GM19043 (cell line): Measurements from ENCODE around the gene TSPAN16.

Experiments used
- ATAC-seq: cut with Tn5 transposase; IDR thresholded peaks from one replicate; pipeline ENCODE4 v1.9.1; 2021; ENCODE audit warnings: low read depth; ENCODE audit not compliant: unreplicated experiment

The TSPAN16 gene

DNA sequence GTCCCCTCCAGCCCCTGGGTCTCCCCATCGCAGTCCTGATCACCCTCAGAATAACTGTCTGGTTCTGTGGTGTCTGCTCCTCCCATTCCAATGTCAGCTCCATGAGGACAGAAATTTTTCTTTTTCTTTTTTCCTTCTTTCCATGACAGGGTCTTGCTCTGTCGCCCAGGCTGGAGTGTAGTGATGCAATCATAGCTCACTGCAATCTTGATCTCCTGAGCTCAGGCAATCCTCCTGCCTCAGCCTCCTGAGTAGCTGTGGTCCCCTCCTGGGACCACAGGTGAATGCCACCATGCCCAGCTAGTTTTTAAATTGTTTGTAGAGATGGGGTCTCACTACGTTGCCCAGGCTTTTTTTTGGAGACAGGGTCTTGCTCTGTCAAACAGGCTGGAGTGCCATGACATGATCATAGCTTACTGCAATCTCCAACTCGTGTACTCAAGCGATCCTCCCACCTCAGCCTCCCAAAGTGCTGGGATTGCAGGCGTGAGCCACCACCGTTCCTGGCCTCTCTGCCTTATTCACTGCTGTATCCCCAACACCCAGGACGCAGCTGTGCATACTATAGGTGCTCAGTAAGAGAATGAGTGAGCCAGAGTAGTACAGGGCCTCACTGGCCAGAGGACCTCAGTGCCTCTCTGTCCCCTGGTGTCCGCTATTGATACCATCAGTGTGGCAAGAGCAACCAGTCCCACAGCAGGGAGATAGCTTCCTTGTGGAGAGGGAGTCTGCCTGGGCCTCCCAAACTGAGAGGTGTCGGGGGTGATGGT, 28.5 kb upstream of the TSPAN16 start:
- ATAC-seq: no peak

DNA sequence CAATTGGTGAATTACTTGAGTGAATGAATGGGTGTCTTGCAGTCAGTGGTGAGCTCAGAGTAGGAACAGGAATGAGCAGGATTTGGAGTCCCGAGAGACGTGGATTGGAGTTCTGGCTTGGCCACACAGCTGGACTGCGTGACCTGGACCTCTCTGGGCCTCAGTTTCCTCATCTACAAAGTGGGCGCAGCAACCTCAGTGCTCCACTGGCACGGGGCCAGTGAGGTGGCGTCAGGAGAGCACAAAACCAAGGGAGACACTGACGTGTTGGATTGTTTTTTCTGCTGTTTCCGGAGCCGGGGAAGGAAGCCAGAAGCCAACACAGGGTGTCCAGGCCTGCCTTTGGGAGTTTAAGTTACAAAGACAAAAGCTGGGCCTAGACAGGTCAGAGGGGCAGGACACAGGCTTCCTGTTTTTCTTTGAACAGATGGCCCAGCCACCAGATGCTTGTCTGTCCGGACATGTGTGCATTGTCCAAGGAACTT, 27.1 kb upstream of the TSPAN16 start:
- ATAC-seq: no peak

DNA sequence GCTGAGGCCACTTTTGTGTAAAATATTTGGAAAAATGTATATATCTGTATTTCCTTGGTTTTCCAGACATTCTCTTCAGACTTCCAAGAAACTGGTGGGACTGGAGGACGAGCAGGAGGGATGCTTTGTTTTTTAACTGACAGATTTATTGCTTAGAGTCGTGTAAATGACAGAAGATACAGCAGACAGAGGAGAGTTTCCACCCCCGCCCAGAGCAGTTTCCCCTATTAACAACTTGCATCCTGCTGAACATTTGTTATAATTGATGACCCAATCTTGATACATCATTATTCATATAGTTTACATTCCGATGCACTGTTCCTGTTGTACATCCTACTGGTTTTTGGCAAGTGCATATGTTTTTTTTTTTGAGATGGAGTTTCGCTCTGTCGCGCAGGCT, 26.6 kb upstream of the TSPAN16 start:
- ATAC-seq: no peak

DNA sequence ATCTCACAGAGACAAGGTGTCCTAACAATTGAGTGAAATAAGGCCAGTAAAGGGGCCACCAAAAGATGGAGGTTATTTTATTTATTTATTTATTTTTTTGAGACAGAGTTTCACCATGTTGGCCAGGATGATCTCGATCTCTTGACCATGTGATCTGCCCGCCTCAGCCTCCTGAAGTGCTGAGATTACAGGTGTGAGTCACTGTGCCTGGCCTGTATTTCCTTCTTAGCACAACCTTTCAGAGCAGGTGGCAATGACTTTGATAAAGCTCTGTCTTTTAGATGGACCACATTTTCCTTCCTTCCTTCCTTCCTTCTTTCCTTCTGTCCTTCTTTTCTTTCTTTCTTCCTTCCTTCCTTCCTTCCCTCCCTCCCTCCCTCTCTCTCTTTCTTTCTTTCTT, 22.7 kb upstream of the TSPAN16 start:
- no peak for ATAC-seq

DNA sequence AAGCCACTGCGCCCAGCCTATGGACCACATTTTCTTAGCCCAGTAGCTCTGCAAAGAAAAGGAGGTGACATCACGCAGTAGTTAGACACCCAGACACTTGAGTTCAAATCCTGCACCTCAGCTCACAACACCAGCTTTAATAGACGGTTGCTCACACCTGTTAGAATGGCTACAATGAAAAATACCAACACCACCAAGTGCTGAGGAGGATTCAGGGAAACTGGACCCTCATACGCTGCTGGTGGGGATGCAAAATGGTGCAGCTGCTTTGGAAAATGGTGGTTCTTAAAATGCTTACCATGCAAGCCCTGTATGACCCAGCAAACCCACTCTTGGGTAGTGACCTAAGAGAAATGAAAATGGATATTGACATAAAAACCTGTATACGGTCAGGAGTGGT, 22.0 kb upstream of the TSPAN16 start:
- ATAC-seq: no peak

DNA sequence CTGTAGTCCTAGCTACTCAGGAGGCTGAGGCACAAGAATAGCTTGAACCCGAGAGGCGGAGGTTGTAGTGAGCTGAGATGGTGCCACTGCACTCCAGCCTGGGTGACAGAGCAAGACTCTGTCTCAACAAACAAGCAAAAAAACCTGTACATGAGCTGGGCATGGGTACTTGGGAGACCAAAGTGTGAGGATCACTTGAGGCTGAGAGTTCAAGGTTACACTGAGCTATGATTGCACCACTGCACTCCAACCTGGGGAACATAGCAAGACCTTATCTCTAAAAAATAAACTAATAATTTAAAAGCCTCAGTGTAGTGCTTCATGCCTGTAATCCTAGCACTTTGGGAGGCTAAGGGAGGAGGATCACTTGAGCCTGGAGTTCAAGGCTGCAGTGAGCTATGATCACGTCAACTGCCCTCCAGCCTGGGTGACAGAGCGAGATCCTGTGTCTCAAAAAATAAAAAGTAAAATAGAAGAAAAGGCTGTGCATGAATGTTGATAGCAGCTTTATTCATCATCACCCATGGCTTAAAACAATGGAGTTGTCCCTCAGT, 21.4 kb upstream of the TSPAN16 start:
- ATAC-seq: no peak

DNA sequence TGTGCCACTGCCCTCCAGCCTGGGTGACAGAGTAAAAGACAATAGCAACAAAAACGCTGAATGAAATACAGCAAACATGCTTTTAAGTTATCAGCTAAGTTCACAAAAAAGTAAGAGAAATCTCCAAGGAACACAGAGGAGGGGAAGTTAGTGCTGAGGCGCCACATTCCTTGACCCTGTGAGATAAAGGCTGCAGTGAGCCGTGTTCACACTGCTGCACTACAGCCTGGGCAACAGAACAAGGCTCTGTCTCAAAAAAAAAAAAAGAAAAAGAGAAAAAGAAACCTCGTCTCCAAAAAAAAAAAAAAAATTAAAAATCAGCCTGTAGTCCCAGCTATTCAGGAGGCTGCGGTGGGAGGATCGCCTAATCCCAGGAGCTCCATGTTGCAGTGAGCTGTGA, 17.3 kb upstream of the TSPAN16 start:
- no peak for ATAC-seq

DNA sequence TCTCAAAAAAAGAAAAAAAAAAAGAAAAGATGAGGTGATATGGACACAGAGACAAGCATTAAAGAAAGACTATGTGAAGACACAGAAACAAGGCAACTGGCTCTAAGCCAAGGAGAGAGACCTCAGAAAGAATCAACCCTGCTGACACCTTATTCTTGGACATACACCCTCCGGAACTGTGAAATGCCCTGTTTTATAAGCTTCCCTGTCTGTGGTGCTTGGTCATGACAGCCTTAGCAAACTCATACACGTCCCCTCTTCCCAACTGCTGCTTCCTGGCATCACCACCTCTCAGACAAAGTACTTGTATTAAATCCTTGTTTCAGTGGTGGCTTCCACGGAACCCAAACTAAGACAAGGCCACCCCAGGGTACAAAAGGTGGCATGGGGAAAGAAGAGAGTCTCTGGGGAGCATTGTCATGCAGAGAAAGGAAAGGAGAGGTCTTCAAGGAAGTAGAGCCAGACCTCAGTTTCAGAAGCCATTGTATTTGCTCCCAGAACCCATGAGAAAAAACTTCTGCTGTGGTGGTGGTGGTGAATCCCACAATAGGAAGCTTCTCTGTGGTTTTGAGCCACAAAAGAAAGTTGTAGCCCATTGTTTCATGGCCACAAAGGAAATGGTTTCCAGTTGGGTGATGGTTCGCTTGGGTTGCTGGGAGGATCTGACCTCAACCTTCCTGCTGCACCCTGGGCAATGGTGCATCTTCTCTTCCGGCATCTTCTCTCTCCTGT, 16.3 kb upstream of the TSPAN16 start:
- ATAC-seq: no peak

DNA sequence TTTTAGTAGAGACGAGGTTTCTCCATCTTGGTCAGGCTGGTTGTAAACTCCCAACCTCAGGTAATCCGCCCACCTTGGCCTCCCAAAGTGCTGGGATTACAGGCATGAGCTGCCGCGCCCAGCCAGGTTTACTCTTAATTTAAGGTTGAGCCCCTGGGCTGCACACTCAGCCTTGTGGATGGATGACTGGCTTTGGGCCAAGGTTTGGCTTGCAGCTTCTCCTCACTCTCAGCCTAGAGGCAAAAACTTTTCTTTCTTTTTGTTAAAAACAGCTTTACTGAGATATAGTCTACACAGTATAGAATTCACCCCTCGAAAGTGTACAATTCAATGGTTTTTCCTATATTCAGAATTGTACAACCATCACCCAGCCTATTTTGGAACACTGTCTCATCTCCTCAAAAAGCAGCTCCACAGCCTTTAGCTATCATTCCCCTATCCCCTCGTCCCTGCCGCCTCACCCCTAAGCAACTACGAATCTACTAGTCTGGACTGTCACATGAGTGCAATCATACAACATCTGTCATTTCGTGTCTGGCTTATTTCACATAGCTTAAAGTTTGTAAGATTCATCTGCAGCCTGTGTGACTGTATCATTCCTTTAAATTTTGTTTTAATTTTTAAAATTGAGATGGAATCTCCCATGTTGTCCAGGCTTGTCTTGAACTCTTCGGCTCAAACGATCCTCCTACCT, 14.5 kb upstream of the TSPAN16 start:
- no peak for ATAC-seq

DNA sequence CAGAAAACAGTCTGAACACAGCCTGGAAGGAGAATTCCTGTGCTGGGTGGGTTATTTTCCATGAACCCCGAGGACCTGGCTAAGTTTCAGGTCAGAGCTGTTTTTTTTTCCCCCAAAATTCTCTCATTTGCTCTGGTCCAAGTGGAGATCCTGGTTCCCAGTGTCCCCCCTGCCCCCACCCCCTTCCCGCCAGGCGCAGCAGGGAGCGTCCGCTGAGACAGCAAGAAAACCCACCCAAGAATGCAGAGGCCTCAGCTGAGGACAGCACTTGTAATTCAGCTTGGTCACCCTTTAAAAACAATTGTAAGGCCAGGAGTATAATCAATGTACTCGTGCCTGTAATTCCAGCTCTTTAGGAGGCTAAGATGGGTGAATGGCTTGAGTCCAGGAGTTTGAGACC, 11.4 kb upstream of the TSPAN16 start:
- no peak for ATAC-seq

DNA sequence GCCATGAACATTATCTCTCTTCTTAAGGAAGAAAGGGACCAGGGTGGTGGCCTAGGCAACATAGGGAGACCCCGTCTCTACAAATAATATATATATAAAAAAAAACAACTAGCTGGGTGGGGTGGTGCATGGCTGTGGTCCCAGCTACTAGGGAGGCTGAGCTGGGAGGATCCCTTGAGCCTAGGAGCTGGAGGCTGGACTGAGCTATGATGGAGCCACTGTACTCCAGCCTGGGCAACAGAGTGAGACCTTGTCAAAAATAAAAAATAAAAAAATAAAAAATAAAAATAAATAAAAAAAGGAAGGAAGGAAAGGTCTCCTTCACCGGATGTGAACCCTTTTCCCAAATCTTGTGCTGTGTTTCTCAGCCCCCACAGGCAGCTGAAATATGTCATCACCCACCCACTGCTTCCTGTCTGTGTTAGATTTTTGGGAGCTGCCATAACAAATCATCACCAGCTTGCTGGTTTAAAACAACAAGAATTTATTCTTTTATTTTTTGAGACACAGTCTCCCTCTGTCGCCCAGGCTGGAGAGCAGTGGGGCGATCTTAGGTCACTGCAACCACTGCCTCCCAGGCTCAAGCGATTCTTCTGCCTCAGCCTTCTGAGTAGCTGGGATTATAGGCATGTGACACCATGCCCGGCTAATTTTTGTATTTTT, 9.5 kb upstream of the TSPAN16 start:
- no peak for ATAC-seq

DNA sequence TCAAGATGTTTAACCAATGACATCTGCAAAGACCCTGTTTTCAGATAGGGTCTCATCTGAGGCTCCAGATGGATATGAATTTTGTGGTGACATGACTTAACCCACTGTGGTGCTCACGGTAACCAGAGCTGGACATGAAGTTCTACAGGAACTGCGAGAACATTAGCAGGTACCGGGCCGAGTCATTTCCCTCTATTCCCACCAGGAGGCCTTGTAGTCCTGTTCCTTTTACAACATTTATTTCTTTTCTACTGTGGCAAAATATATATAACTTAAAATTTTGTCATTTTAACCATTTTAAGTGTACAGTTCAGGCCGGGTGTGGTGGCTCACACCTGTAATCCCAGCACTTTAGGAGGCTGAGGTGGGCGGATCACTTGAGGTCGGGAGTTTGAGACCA, 7.6 kb upstream of the TSPAN16 start:
- ATAC-seq: no peak

DNA sequence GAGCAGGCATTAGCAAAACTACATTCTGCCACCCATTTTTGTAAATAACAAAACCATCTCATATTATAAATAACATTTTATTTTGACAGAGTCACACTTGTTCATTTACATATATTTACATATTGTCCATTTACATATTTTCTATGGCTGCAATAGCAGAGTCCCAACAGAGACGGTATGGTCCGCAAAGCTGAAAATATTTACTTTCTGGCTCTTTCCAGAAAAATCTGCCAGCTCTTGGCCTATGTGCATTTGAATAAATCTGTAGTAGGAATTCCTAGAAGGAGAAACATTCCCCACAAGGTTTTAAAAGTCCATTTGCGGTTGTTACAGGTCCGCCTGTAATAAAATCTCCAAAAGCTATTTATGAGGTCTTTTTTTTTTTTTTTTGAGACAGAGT, 5.7 kb upstream of the TSPAN16 start:
- no peak for ATAC-seq

DNA sequence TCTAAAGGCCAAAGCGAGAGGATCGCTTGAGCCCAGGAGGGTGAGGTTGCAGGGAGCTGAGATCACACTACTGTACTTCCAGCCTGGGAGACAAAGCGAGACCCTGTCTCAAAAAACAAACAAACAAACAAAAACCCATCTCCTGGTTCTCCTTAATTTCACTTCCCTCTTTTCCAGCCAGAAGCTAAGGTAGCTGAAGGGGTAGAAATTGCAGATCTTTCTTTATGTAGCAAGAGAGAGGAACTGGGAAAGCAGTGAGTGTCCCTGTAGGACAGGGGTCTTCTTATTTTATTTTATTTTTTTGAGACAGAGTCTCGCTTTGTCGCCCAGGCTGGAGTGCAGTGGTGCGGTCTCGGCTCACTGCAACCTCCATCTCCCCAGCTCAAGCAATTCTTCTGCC, 4.5 kb upstream of the TSPAN16 start:
- ATAC-seq: no peak

DNA sequence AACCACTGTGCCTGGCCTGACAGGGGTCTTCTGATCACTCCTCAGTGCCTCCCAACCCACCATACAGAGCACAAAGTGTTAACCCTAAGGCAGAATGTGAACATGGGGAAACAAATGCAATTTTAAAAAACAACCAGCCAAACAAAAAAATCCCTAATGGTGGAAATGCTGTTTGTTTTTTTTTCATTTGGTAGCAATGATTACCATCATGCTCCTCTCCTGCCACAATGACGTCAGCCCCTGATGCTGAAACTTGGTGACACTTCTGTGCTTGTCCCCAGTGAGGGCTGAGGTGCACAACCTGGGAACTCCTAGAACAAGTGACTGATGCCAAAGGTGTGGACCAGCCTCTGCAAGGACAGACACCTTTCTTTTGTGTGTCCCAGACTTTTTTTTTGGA, 4.0 kb upstream of the TSPAN16 start:
- ATAC-seq: no peak

DNA sequence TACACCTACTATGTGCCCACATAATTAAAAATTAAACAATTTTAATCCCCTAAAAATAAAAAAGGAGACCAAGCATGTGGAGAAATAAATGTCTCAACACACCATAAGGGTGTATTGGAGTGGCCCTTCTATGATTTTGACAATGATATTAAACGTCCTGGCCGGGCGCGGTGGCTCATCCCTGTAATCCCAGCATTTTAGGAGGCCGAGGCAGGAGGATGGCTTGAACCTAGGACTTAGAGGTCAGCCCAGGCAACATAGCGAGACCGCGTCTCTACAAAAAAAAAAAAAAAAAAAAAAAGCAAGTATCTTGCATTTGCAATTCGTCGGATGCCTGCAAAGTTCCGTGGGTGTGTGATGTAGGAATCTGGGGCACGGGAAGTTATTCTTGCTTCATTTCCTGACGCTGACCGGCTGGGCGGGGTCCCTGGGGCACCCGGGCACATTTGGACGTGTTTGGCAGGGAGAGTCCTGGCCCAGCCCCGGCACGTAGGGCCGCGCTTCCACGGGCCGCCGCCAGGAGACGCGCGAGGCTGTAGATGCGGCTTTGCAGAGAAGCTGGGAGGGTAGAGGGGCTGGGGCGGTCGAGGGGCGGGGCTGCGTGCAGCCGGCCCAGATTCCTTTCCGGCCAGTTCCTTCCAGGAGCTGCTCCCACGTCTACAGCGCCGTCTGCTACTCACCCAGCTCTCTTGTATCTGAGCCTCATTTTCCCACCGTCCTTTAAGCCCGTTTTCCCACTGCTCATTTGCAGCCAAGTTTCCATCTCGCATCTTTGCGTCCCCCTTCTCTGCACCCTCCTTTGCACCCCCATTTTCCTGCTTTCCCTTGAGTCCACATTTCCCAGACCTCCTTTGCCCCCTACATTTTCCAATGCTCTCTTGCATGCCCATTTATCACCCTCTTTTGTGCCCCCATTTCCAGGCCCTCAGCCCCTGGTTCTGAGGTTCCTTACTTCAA, 2.2 kb upstream of the TSPAN16 start:
- ATAC-seq: no peak

DNA sequence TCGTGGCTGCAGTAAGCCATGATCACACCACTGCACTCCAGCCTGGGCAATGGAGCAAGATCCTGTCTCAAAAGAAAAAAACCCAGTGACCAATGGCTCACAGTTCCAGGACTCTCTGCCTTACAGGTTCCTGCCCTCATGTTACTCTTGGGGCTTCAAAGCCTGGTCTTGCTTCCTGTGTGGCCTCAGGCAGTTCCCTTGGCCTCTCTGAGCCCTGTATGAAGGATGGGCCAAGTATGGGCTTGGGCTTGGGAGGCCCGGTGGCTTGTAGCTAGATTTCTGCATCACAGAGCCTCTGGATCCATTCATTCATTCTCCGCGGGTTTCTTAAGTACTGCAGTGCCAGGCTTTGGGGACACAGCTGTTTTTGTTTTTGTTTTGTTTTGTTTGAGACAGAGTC, 780 bp upstream of the TSPAN16 start:
- no peak for ATAC-seq

DNA sequence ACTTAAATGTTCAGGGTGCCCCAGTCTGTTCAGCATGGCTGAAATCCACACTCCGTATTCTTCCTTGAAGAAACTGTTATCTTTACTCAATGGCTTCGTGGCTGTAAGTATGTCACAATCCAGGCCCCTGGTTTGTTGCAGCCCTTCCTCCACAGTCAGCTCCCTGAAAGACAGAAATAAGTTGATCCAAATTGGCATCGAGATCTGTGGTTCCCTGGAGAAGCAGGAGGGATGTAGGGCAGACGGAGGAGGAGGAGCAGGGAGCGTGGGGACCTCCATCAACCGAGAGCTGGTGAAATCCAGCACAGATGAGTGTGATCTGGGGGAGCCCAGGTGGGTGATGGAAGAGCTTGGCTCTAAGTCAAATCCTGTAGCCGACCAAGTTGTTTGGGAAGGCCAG, 304 bp downstream of the TSPAN16 start:
- ATAC-seq: no peak

DNA sequence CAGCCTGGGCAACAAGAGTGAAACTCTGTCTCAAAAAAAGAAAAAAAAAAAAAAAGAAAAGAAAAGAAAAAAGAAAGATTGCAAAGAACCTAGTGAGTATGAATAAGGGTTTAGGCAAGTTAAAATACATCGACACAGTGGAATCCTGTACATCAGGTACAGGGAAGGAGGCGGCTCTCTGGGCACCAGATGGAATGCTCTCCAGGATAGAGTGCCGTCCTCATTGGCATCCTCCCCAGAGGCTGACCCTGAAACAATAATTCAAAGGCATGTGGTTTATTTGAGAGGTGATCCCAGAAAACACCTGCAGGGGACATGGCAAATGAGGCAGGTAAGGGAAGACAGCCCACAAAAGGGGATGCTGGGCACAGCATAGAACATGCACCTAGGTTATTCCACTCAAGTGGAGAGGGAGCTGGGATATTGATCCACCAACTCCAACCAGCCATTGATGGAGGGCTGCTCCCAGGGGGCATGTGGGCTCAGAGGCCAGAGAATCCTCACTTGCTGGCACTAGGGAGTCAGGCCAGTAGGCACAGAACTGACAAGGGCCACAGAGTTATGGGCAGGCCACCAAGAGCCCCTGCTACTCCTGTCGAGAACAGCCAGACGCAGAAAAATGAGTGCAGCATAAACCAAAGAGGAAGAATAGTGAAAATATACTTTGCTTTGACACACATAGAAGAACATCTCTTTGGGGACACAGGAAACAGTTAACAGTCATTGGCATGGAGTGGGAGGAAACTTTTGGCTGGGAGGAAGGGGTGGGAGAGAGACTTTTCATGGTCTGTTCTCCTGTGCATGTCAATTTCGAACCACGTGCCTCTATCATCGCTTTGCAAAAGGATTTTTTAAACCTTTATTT, 4.2 kb downstream of the TSPAN16 start:
- no peak for ATAC-seq
